GM19351 (cell line): Measurements from ENCODE around the gene EIF4A3.
A peak's percentile ranks its signal among the peaks of the same experiment; 100 is the strongest.

ENCODE experiments used
- ATAC-seq: cut with Tn5 transposase; IDR thresholded peaks from one replicate; pipeline ENCODE4 v1.9.1; 2021; ENCODE audit warnings: mild to moderate bottlenecking, moderate library complexity; ENCODE audit not compliant: unreplicated experiment

Gene EIF4A3

GRCh38 chr17:80113033-80113484 is 33.9 kb downstream of the EIF4A3 start:
- ATAC-seq, result no peak

DNA sequence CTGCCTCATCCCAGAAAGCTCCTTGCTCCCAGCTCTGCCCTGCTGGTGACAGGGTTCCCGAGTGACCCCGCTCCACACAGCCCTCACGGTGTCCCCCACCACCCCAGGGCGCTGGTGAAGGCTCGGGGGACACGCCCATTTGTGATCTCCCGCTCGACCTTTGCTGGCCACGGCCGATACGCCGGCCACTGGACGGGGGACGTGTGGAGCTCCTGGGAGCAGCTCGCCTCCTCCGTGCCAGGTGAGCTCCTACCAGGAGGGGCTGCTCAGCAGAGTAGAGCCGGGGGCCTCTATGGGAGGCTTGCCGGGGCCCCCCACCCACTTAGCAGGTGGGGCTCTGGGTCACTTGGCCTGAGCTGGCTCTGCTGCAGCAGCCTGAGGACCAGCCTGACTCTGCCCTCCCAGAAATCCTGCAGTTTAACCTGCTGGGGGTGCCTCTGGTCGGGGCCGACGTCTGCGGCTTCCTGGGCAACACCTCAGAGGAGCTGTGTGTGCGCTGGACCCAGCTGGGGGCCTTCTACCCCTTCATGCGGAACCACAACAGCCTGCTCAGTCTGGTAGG is 34.4 kb downstream of the EIF4A3 start:
- ATAC-seq, result no peak

- no peak for ATAC-seq
Measured at GRCh38 chr17:80111702-80112470, 35.0 kb downstream of the EIF4A3 start.

- no peak for ATAC-seq
Measured at GRCh38 chr17:80110927-80111701, 35.8 kb downstream of the EIF4A3 start.

- no peak for ATAC-seq
Measured at GRCh38 chr17:80110447-80110812, 36.5 kb downstream of the EIF4A3 start.

GRCh38 chr17:80109713-80110446 is 37.0 kb downstream of the EIF4A3 start:
- no peak for ATAC-seq

DNA sequence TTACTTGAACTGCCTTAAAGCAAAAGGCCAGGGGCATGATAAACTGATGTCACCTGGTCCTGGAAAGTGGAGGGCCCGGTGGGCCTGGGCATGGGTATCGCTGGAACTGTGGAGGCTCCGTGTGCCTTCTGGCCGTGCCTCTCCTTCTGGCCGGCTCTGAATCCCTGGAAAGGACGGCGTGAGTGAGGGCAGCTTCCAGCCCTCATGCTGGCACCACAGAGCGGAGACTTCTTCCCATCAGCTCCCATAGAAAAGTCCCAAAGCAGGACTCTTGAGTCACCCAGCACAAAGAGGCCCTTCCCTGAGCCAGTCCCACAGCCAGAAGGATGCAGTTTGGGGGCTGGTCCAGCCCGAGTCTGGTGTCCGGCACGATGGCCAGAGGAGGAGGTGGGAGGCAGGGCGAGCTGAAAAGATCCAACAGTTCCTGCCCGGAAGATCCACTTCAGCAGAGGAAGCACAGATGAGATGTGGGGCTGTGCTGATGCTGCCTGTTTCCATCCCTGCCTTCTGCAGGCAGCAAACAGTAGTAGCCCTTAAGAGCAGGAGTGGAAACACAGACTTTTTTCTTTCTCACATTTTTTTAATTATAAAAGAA is 37.8 kb downstream of the EIF4A3 start:
- ATAC-seq, result no peak

DNA sequence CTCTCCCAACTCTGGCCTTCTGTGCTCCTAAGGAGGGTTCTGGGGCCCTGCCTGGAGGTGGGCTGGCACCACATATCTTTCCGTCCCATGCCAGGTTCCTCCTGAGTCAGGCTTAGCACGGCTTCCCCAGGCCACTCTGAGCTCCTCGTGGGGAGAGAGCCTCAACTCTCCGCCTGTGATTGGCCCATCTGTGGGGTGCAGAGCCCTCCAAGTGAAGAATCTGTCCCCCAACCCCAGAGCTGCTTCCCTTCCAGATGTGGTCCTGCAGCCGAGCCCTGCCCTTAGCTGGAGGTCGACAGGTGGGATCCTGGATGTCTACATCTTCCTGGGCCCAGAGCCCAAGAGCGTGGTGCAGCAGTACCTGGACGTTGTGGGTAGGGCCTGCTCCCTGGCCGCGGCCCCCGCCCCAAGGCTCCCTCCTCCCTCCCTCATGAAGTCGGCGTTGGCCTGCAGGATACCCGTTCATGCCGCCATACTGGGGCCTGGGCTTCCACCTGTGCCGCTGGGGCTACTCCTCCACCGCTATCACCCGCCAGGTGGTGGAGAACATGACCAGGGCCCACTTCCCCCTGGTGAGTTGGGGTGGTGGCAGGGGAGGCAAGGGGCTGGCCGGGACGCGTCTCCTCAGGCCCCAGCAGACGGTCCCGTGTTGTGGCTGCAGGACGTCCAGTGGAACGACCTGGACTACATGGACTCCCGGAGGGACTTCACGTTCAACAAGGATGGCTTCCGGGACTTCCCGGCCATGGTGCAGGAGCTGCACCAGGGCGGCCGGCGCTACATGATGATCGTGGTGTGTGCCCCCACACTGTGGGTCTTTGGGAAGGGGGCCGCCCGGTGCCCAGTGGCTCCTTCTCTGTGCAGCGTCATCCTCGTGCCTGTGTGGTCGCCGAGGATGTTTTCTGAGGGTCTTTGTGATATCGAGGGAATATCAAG is 38.6 kb downstream of the EIF4A3 start:
- no peak for ATAC-seq

GRCh38 chr17:80107231-80108021 is 39.5 kb downstream of the EIF4A3 start:
- ATAC-seq, result no peak

DNA sequence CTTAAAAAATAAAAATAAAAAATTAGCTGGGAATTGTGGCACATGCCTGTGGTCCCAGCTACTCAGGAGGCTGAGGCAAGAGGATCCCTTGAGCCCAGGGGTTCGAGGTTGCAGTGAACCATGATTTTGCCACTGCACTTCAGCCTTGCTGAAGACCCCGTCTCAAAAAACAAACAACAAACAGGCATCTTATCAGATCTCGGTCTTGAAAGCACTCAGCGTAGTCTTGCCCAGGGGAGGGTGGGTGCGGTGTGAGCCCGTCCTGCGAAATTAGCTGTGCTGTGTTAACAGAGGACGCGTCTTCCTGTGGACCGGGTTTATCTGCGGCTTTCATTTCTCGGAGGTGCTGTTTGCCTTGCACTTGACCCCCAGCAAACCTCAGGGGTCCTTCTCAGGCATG is 40.2 kb downstream of the EIF4A3 start:
- no peak for ATAC-seq

GRCh38 chr17:80106176-80106575 is 40.8 kb downstream of the EIF4A3 start:
- ATAC-seq, result no peak

DNA sequence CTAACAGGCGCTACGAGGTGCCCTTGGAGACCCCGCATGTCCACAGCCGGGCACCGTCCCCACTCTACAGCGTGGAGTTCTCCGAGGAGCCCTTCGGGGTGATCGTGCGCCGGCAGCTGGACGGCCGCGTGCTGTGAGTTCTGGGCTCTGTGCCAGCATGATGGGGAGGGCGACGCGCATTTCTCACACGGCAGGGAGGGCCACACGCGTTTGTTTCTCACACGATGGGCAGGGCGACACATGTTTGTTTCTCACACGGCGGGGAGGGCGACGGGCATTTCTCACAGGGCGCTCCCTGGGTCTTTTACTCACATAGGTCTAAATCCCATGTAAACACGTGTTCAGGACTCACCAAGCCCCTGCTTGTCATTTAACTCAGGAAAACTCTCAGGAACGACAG is 41.2 kb downstream of the EIF4A3 start:
- ATAC-seq, result no peak

- no peak for ATAC-seq
Measured at GRCh38 chr17:80104956-80105375, 42.0 kb downstream of the EIF4A3 start.

- no peak for ATAC-seq
Measured at GRCh38 chr17:80104321-80104955, 42.5 kb downstream of the EIF4A3 start.

DNA sequence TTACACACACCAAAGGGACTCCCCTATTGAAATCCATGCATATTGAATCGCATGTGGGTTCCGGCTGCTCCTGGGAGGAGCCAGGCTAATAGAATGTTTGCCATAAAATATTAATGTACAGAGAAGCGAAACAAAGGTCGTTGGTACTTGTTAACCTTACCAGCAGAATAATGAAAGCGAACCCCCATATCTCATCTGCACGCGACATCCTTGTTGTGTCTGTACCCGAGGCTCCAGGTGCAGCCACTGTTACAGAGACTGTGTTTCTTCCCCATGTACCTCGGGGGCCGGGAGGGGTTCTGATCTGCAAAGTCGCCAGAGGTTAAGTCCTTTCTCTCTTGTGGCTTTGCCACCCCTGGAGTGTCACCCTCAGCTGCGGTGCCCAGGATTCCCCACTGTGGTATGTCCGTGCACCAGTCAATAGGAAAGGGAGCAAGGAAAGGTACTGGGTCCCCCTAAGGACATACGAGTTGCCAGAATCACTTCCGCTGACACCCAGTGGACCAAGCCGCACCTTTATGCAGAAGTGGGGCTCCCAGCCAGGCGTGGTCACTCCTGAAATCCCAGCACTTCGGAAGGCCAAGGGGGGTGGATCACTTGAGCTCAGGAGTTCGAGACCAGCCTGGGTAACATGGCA is 43.4 kb downstream of the EIF4A3 start:
- no peak for ATAC-seq

DNA sequence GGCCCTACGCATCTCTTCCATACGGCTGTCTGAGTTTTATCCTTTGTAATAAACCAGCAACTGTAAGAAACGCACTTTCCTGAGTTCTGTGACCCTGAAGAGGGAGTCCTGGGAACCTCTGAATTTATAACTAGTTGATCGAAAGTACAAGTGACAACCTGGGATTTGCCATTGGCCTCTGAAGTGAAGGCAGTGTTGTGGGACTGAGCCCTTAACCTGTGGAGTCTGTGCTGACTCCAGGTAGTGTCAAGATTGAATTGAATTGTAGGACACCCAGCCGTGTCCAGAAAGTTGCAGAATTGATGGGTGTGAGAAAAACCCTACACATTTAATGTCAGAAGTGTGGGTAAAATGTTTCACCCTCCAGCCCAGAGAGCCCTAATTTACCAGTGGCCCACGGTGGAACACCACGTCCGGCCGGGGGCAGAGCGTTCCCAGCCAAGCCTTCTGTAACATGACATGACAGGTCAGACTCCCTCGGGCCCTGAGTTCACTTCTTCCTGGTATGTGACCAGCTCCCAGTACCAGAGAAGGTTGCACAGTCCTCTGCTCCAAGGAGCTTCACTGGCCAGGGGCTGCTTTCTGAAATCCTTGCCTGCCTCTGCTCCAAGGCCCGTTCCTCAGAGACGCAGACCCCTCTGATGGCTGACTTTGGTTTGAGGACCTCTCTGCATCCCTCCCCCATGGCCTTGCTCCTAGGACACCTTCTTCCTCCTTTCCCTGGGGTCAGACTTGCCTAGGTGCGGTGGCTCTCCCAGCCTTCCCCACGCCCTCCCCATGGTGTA is 44.1 kb downstream of the EIF4A3 start:
- no peak for ATAC-seq

- ATAC-seq, result peak; percentile 27
Measured at GRCh38 chr17:80101946-80102663, 44.8 kb downstream of the EIF4A3 start.
